Fibroblast of mammary gland (primary cell): ENCODE results near the gene CHSY1.

Experiments used
- DNase-seq: peaks from one replicate; pipeline ENCODE4 v3.0.0-alpha.2; 2010; ENCODE audit warnings: low read depth
- H3K4me3 ChIP-seq: 2 replicates; pipeline ENCODE4 v1.5.1; 2011; ENCODE audit warnings: low read depth, mild to moderate bottlenecking, low read length, moderate library complexity; ENCODE audit not compliant: control insufficient read depth
- CTCF ChIP-seq: conservative IDR thresholded peaks from 2 replicates; pipeline ENCODE4 v1.5.1; 2011; ENCODE audit warnings: low read depth, low read length, inconsistent platforms; ENCODE audit not compliant: control insufficient read depth, insufficient read depth

Gene CHSY1

DNA sequence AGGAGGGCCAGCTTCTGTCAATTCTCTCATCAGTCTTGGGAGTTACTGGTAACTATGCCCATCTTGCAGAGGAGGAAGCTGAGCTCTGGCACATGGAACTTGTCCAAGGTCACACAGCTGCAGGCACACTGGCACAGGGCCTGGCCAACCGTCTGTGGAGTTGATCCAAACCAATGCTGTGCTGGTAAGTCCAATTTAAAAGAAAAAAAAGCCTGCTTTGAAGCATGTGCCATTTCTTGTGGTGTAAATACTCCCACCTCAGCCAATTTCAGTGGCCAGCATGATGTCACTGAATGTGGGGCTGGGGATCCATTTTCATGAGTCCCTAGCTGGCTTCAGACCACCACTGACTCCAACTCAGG, 83.4 kb downstream of the CHSY1 start:
- H3K4me3 ChIP-seq, result no peak overlapping the region
- DNase-seq, result peak; percentile 74
- no peak for TF ChIP-seq CTCF

GRCh38 chr15:101167753-101168462, 83.9 kb downstream of the CHSY1 start:
- TF ChIP-seq CTCF, result no peak

DNA sequence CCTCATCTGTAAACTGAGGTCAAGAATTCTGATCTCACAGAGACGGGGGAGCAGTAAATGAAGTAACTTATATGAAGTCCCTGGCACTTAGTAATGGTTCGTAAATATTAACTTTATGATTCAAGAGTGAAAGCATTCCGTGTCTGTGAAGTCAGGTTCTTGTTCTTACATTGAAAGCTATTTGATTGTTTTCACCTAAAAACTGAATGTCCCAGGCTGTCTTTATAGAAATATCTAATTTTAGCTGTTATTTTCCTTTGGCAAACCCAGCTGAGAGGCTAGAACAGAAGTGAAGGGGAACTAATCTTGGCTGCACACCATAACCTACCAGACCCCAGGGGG, 84.5 kb downstream of the CHSY1 start:
- DNase-seq, result no peak
- H3K4me3 ChIP-seq, result no peak overlapping the region

More at GRCh38 chr15:101167753-101168462, 83.9 kb downstream of the CHSY1 start:
- peak; percentile 93 for DNase-seq
- H3K4me3 ChIP-seq, result no peak overlapping the region

DNA sequence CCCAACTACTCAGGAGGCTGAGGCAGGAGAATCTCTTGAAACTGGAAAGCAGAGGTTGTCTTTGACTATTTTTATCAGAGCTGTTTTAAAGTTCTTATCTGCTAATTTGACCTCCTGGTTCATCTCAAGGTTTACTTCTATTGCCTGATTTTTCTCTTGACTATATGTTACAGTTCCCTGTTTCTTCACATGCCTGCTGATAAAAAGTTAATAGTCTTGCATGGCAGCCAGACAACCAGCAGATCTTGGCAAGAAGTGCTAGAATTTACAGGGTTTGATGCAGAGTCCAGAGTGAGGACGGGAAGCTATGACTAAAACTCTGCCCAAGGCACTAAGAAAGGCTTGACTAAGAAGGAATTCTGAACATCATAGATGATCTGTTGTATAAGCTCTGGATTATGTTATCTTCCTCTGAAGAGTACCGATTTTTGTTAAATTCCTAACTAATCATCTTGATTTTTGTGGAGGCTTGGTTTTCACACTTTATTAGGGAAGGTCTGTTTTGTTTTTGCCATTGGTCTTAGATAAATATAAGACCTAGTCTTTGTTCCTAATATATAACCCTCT, 85.9 kb downstream of the CHSY1 start:
- H3K4me3 ChIP-seq, result no peak overlapping the region
- no peak for DNase-seq
- no peak for TF ChIP-seq CTCF

More for the DNA sequence above, 84.5 kb downstream of the CHSY1 start:
- TF ChIP-seq CTCF, result no peak

DNA sequence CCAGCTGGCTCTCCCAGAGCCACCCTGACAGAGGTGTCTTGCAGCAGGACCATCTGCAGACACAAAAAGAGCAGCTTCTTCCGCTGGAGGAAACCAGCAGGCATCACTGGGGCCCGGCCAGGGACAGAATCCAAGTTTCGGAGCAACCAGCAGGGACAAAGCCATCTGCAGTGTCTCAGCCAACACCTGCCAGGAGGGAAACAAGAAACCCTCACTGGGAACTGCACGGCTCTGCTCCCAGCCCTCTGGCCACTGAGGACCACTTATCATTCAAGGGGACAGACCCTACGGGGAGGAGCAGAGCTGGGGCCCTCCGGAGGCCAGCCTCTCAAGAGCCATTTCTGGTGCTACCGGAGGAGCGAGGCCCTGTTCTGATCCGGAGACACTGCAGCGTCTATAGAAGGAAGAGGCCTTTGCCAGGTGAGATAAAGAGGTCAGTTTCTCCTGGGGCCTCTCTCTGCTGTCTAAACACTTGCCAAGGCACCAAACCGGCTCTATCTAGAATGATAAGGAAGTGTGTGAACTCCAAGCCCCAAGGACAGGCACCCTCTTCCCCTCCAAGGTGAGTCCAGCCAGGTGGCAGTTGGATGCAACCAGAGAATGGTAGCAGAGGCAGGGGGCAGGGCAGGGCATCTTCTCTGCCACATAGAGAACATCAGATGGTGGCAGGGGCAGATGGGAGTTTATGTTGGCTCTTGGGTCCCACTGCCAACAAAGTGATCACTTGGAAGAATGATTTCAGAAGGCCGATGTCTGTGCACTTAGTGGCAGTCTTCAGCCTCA, 89.0 kb downstream of the CHSY1 start:
- no peak for DNase-seq
- no peak for TF ChIP-seq CTCF
- H3K4me3 ChIP-seq, result no peak overlapping the region

GRCh38 chr15:101161656-101162055, 90.2 kb downstream of the CHSY1 start:
- TF ChIP-seq CTCF, result no peak
- no peak overlapping the region for H3K4me3 ChIP-seq
- DNase-seq, result no peak
